ENCODE results near the gene YAF2.

Gene YAF2

DNA sequence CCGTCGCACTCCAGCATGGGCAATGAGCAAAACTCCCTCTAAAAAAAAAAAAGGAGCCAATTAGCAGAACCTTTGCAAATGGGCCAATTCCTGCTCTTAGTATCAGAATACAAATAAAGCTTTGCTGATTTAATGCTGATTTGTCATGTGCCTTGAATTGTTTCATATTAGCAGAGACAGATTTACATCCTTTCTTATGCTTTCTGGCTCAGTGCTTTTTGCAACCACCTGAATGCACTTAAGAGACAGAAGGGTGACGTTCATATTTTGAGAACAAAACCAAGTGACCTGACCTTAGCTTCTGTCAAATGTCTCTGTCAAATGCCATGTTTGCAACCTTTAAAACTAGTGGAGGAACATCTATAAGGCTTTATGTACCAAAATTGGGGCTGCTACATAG is 43.8 kb upstream of the YAF2 start:
- H3K36me3 ChIP-seq (ENCODE audit: insufficient read depth, low read length): no peaks in the 10 kb centered on the region
- H3K79me2 ChIP-seq (ENCODE audit: insufficient read depth, low read length): no peaks in the 10 kb centered on the region
- H3K4me2 ChIP-seq (ENCODE audit: insufficient read depth, low read length): no peak overlapping the region
- no peaks in the 10 kb centered on the region for H3K4me1 ChIP-seq (ENCODE audit: insufficient read depth, low read length)
- TF ChIP-seq, protein P1, sequence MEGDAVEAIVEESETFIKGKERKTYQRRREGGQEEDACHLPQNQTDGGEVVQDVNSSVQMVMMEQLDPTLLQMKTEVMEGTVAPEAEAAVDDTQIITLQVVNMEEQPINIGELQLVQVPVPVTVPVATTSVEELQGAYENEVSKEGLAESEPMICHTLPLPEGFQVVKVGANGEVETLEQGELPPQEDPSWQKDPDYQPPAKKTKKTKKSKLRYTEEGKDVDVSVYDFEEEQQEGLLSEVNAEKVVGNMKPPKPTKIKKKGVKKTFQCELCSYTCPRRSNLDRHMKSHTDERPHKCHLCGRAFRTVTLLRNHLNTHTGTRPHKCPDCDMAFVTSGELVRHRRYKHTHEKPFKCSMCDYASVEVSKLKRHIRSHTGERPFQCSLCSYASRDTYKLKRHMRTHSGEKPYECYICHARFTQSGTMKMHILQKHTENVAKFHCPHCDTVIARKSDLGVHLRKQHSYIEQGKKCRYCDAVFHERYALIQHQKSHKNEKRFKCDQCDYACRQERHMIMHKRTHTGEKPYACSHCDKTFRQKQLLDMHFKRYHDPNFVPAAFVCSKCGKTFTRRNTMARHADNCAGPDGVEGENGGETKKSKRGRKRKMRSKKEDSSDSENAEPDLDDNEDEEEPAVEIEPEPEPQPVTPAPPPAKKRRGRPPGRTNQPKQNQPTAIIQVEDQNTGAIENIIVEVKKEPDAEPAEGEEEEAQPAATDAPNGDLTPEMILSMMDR (IDR thresholded peaks at IDR 0.05; ENCODE audit: borderline replicate concordance, extremely low read depth, low read length, poor library complexity, severe bottlenecking): no peak
- TF ChIP-seq EZH2 (IDR thresholded peaks at IDR 0.05; ENCODE audit: borderline replicate concordance, low read depth, low read length, severe bottlenecking): no peak
- H4K20me1 ChIP-seq (ENCODE audit: insufficient read depth, low read length): no peaks in the 10 kb centered on the region
- H3K9ac ChIP-seq (ENCODE audit: low read depth, low read length): no peak overlapping the region
- ATAC-seq (ENCODE audit: insufficient read depth, low read depth) (no peak), DNase-seq (no peak)
- no peak overlapping the region for H3K4me3 ChIP-seq (ENCODE audit: low read depth in 1 of 2, low read length in 2 of 2)
- H2AFZ ChIP-seq (ENCODE audit: low read depth, low read length): no peak overlapping the region
- H3K27me3 ChIP-seq (ENCODE audit: insufficient read depth, low read length, poor library complexity): no peaks in the 10 kb centered on the region
- no peaks in the 10 kb centered on the region for H3K9me3 ChIP-seq (ENCODE audit: insufficient read depth, low read length, severe bottlenecking)
- no peak overlapping the region for H3K27ac ChIP-seq (ENCODE audit: low read length)

DNA sequence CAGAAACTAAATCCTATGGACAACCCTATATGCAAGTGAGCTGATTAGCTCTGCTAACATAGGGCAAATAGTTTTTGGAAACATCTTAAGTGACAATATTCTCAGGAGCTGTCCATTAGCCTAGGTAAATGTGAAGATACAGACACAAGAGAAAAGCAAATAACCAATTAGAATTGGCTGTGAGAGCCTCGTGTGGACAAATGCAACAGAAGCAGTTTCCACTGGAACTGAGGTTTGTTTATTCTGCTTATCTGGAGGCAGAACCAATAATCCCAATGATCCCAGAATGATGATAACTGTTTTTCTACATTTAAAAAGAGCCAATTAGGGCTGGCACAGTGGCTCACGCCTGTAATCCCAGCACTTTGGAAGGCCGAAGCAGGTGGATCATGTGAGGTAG is 43.2 kb upstream of the YAF2 start:
- Histone ChIP-seq H3K27ac (ENCODE audit: low read length) (no peak overlapping the region), H3K9me3 (ENCODE audit: insufficient read depth, low read length, severe bottlenecking) (no peaks in the 10 kb centered on the region), H3K9ac (ENCODE audit: low read depth, low read length) (no peak overlapping the region), H3K79me2 (ENCODE audit: insufficient read depth, low read length) (no peaks in the 10 kb centered on the region), H3K4me3 (ENCODE audit: low read depth in 1 of 2, low read length in 2 of 2) (no peak overlapping the region), H4K20me1 (ENCODE audit: insufficient read depth, low read length) (no peaks in the 10 kb centered on the region), H3K4me2 (ENCODE audit: insufficient read depth, low read length) (no peak overlapping the region), H2AFZ (ENCODE audit: low read depth, low read length) (no peak overlapping the region), H3K36me3 (ENCODE audit: insufficient read depth, low read length) (no peaks in the 10 kb centered on the region), H3K4me1 (ENCODE audit: insufficient read depth, low read length) (no peaks in the 10 kb centered on the region), H3K27me3 (ENCODE audit: insufficient read depth, low read length, poor library complexity) (no peaks in the 10 kb centered on the region)
- DNase-seq (no peak), ATAC-seq (ENCODE audit: insufficient read depth, low read depth) (no peak)
- no peak for TF ChIP-seq EZH2 (IDR thresholded peaks at IDR 0.05; ENCODE audit: borderline replicate concordance, low read depth, low read length, severe bottlenecking)
- TF ChIP-seq, protein P1 (IDR thresholded peaks at IDR 0.05; ENCODE audit: borderline replicate concordance, extremely low read depth, low read length, poor library complexity, severe bottlenecking): no peak

GRCh38 chr12:42278128-42278510 is 40.1 kb upstream of the YAF2 start:
- H3K9me3 ChIP-seq (ENCODE audit: insufficient read depth, low read length, severe bottlenecking): no peaks in the 10 kb centered on the region
- H3K4me2 ChIP-seq (ENCODE audit: insufficient read depth, low read length): no peak overlapping the region
- DNase-seq (no peak), ATAC-seq (ENCODE audit: insufficient read depth, low read depth) (no peak)
- no peak overlapping the region for H3K9ac ChIP-seq (ENCODE audit: low read depth, low read length)
- no peaks in the 10 kb centered on the region for H3K79me2 ChIP-seq (ENCODE audit: insufficient read depth, low read length)
- no peaks in the 10 kb centered on the region for H3K27me3 ChIP-seq (ENCODE audit: insufficient read depth, low read length, poor library complexity)
- no peaks in the 10 kb centered on the region for H3K36me3 ChIP-seq (ENCODE audit: insufficient read depth, low read length)
- no peaks in the 10 kb centered on the region for H4K20me1 ChIP-seq (ENCODE audit: insufficient read depth, low read length)
- no peak overlapping the region for H3K27ac ChIP-seq (ENCODE audit: low read length)
- TF ChIP-seq EZH2 (IDR thresholded peaks at IDR 0.05; ENCODE audit: borderline replicate concordance, low read depth, low read length, severe bottlenecking): no peak
- TF ChIP-seq, protein P1 (IDR thresholded peaks at IDR 0.05; ENCODE audit: borderline replicate concordance, extremely low read depth, low read length, poor library complexity, severe bottlenecking): no peak
- no peaks in the 10 kb centered on the region for H3K4me1 ChIP-seq (ENCODE audit: insufficient read depth, low read length)
- H2AFZ ChIP-seq (ENCODE audit: low read depth, low read length): no peak overlapping the region
- no peak overlapping the region for H3K4me3 ChIP-seq (ENCODE audit: low read depth in 1 of 2, low read length in 2 of 2)

All from DND-41 (cell line).